Choroid plexus epithelial cell (primary cell): ENCODE measurements around the gene MYO1G.
"Not testable (repeated sequence)": the region's sequence is repeated elsewhere in the genome, so short reads cannot be mapped to it uniquely, and the experiment has no call there.

Experiments
- DNase-seq: peaks from one replicate; pipeline ENCODE4 v3.0.0-alpha.2; 2010; ENCODE audit warnings: low read depth
- H3K4me3 ChIP-seq: 2 replicates; pipeline ENCODE4 v1.5.1; 2011; ENCODE audit warnings: low read depth, mild to moderate bottlenecking, control low read depth, low read length, moderate library complexity
- CTCF ChIP-seq: conservative IDR thresholded peaks from 2 replicates; pipeline ENCODE4 v1.5.1; 2011; ENCODE audit warnings: low read depth, mild to moderate bottlenecking, control low read depth, inconsistent platforms, low read length, moderate library complexity

MYO1G gene

DNA sequence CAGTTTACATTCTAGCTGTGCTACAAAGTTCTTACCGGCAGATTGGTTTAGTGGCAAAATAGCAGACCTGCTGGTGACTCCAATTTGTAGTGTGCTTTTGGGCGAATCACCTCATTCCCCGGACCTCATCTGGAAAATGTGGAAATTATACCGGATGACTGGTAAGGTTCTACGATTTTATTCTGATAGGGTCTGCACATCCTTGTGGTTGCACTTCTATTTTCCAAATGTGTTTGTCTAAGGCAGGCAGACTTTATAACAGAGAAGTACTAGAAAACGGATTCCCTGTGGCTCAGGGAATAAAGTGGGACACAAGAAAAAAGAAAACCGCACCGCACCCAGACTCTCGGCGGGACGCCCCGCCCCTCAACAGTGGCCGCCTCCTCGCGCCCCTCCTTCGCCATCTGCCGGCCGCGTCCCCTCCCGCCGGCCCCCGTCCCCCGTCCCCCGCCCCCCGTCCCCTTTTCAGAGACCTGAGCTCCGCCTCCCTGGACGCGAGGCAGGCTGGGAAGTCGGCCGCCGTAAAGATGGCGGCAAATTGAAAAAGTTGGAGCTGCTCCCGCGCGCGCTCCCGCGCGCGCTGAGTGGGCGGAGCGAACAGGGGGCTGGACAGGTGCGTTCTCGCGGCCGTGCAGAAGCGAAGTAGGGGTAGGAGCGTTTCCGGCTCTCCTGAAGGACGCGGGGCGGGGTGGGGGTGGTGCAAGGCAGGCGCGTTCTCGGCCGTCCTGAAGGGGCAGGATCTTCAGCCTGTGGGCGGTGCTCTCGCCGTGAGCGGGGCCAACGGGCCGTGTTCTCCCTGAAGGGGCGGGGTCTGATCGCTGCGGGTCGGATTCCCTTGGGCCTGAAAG lies 20.7 kb upstream of the MYO1G start:
- TF ChIP-seq CTCF, result peak; percentile 12
- peak overlapping the region; percentile 67 for H3K4me3 ChIP-seq
- peak; percentile 100 for DNase-seq

- no peak for TF ChIP-seq CTCF
- H3K4me3 ChIP-seq, result no peak overlapping the region
Measured at GRCh38 chr7:44998153-44998871, 19.5 kb upstream of the MYO1G start.

GRCh38 chr7:44995555-44996493 lies 17.0 kb upstream of the MYO1G start:
- H3K4me3 ChIP-seq, result no peak overlapping the region
- DNase-seq, result no peak
- TF ChIP-seq CTCF, result no peak

More at GRCh38 chr7:44998153-44998871, 19.5 kb upstream of the MYO1G start:
- DNase-seq, result no peak

DNA sequence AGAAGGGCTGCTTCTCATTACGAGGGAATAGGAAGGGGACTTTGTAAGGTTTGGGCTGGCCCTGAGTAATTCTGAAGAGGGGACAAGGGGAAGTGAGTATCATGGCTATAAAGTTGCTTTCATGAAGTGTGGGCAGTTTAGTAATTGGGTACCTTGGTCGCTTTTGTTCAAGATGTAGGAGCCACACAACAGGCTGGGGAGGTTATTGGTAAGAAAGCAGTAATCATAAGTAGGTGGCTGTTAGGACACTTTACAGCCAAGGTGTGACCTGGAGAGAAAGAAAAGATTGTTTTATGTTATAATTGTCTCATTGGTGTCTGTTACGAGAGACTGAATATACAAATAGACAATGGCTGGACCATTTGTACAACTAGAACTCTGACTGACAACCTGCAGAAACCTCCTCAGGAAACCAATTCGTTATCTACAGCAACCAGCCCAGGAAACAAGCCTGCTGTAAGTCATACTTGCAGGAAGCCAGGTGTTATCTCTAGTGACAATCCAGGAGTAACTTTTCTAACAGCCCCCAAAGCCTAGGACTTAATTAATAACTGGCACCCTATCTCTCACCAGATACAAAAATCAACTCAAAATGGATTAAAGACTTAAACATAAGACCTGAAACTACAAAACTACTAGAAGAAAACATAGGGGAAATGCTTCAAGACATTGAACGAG lies 16.2 kb upstream of the MYO1G start:
- no peak for DNase-seq
- H3K4me3 ChIP-seq, result no peak overlapping the region
- no peak for TF ChIP-seq CTCF

DNA sequence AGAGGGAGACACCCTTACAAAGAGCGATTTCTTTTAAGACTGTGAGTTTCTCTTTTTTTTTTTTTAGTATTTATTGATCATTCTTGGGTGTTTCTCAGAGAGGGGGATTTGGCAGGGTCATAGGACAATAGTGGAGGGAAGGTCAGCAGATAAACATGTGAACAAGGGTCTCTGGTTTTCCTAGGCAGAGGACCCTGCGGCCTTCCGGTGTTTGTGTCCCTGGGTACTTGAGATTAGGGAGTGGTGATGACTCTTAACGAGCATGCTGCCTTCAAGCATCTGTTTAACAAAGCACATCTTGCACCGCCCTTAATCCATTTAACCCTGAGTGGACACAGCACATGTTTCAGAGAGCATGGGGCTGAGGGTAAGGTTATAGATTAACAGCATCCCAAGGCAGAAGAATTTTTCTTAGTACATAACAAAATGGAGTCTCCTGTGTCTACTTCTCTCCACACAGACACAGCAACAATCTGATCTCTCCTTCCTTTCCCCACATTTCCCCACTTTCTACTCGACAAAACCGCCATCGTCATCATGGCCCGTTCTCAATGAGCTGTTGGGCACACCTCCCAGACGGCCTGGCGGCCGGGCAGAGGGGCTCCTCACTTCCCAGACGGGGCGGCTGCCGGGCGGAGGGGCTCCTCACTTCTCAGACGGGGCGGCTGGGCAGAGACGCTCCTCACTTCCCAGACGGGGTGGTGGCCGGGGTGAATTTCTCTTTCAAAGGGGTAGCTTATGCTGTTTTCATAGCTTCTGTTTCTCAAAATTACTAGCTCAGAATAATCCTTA lies 13.4 kb upstream of the MYO1G start:
- not testable (repeated sequence) for H3K4me3 ChIP-seq, DNase-seq

- DNase-seq, result peak; percentile 55
- TF ChIP-seq CTCF, result no peak
- H3K4me3 ChIP-seq, result no peak overlapping the region
Measured at GRCh38 chr7:44990109-44991023, 11.6 kb upstream of the MYO1G start.
